NCI-H446 treated with DMSO at 0.1 percent for 48 hours (cell line): ENCODE data around the gene DLG2.

ENCODE experiments used
- DNase-seq: peaks from one replicate; lab custom pipeline; 2025; lab: John Stamatoyannopoulos, UW

Gene DLG2

DNA sequence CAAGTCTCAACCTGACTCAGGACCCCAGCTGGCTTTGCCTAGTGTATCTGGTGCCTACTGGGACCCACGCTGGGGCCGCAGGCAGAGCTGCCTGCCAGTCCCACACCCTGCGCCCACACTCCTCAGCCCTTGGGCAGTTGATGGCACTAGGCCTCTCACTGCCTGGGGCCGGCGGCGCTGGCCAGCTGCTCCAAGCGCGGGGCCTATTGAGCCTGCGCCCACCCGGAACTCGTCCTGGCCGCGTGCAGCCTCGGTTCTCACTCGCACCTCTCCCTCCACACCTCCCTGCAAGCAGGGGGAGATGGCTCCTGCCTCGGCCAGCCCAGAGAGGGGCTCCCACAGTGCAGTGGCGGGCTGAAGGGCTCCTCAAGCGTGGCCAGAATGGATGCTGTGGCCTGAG, 1432.4 kb downstream of the DLG2 start:
- DNase-seq, result no peak

DNA sequence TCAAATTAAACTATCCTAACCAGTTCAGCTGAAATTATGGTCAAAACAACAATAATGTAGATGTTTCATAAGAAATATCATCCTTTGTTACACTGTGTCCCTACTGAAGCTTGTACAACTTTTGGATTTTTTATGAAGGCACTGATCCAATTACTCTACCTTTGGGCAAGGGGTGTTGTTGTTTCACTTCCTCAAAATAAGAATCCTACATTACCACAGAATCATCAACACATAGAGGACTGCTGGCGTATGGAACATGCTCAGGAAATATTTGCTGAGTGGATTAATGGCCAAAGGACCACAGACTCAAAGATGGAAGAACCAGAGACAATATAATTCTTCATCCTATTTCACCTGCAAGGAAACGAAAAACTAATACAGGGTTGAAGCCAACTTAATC, 1433.4 kb downstream of the DLG2 start:
- DNase-seq, result no peak

GRCh38 chr11:84188521-84188920, 1438.6 kb downstream of the DLG2 start:
- DNase-seq, result no peak

DNA sequence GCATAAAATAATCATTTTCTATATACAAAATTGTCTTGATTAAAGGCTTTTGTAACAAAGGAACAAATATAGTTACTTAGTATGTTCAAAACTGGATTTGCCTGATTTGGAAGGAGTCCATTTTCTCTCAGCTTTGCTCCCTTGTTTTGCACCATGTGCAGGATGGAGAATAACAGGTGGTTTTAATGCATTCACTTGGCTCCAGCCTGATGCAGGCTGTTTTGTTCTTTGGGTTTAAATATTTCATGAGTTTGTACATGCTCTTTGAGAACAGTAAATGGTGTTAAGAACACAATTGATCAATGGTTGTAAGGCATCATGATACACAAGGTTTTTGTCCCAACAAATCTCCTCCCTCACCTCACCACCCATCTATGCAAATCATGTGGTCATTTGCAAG, 1454.1 kb downstream of the DLG2 start:
- no peak for DNase-seq

DNA sequence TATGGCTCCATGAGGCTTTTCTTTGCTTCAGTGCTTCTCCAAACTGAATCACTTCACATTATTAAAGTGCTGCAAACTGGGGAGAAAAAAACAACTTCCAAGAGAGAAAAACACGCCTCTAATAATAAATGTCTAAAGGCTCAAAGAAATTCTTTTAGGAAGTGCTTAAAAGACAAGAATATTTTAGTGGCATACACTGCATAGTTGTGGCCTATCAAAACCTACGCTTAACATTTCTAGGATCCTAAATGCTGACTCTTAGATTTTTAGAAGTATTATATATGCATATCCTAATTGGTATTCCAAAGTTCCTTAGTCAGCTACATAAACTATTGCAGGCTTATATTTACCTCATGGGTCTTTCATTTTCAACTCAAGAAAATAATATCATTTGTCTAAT, 1462.0 kb downstream of the DLG2 start:
- no peak for DNase-seq

- DNase-seq, result peak; percentile 22
These were observed 1462.4 kb downstream of the DLG2 start for GRCh38 chr11:84164728-84165127.

DNA sequence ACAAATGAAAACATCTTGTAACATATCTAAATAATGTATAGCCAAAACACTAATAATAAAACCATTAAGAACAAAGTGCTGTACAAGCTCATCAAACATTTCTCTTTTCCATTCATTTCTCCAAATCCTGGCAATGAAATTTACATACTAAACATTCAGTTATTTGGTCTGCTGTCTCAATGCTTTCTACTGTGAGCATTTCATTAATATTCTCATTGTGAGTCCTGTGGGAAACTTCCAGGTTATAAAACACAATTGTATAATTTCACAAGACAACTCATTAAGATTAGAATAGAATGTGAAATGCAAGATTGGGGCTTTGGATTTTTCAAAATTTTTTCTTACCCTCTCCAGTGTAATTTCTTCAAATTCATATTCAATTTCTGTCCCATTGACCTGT, 1464.0 kb downstream of the DLG2 start:
- DNase-seq, result no peak

- DNase-seq, result no peak
These were observed 1469.5 kb downstream of the DLG2 start for GRCh38 chr11:84157639-84158038.

GRCh38 chr11:84146826-84147225, 1480.3 kb downstream of the DLG2 start:
- DNase-seq, result no peak

- DNase-seq, result no peak
These were observed 1481.4 kb downstream of the DLG2 start for GRCh38 chr11:84145616-84146185.

GRCh38 chr11:84144531-84144930, 1482.6 kb downstream of the DLG2 start:
- DNase-seq, result no peak

GRCh38 chr11:84142411-84142810, 1484.7 kb downstream of the DLG2 start:
- no peak for DNase-seq

GRCh38 chr11:84140386-84141169, 1486.6 kb downstream of the DLG2 start:
- no peak for DNase-seq

DNA sequence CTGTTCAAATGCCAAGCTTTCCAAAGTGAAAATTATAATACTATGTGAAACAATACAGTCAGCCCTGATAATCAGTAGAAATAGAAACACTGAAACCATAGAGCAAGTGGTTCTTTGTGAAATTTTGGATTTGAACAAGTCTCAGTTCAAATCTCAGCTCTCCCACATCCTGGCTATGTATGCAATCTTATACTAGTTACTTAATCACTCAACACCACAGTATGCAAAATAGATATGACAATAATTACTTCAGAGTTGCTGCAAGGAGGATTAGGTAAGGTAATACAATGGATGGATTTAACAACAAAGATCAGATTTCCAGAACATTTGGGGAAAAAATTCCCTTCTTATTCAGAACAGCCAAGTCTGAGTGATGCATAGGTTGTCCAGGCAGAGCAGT, 1489.2 kb downstream of the DLG2 start:
- DNase-seq, result no peak

DNA sequence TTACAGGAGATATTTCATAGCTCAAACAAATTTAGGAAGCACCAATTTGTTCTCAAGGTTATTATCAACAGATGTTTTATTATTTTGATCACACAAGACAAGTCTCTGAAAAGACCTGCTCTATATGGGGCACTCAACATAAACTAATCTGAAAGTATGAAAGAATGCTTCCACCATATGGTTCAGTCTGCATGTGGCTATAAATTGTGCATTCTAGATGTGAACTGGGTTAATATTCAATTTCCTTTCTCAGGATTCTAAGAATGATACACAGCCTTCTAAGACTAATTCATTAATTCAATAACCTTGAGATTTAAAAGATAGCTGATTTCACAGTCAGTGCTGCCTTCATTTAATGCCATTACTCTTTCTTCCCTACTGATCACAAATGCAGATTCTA, 1489.6 kb downstream of the DLG2 start:
- DNase-seq, result no peak

DNA sequence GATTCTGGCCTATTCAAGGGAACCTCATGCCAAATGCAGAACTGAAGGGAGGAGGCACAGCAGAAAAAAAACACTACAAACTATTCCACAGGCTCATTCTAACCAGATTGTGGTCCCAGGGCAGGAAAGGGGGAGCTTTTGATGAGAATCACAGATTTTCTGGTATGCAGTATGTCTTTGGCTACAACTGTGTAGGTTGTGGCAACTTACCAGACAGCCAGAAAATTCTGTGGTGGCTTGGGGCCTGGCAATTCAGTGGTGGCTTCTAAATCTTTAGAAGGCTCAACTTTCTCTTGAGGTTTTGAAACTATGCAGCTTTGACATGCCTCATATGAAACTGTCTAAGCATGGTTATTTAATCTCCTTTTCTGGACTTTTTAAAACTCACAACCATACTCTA, 1490.2 kb downstream of the DLG2 start:
- no peak for DNase-seq

DNA sequence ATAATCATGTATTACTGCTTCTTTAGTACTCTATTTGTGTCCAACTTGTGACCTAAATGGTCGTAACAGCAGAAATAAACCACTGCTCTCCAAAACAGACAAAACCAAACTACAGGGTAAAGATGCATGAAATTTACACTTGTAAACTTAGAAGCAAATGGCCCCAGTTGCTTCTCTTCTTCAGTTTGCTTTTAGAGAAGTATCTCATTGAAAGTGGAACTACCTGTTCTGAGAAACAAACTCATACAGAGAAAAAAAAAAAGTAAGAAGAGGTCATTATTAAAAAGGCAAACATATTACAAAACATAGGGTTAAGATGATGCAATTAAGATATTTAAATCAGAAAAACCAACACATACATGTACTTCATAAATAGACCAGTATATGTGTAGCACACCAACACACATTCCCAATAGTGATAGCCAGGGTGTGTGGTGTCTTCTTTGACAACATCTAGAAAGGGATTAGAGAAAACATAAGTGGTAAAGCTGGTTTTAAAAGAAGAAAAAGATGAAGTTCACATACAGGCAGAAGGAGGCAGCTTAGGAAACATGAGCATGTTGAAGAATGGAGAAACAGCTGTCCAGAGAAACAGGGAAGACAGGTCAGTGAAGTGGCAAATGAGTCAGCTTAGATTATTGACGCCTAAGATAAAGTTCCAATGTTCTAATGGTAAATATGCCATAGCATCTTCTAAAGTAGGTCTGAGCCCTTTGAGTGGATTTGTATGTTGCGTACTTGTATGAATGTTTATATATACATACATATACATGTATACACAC, 1496.3 kb downstream of the DLG2 start:
- DNase-seq, result no peak

DNA sequence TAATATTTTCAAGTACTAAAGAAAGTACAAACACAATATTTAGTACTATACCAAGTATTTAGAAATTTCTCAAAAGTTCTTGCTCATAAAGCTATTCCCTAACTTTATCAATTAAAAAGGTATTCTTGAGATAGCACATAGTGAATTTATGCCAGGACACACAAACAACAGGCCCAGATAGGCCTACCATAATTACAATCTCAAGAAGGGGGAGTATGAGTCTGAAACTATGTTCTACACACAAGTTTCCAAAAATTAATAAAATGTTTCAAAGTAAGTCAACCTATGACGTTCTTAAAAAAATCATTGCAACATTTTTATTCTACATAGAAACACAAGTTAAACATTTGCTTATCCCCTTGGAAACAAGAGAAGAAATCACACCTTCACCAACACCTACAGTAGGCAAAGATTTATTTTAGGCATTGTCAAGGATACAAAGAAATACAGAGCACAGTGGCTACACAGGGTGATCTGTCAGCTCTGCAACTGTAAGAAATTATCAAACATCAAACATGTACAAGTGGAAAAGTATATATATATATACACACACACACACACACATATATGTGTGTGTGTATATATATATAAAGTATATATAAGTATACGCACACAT, 1497.1 kb downstream of the DLG2 start:
- DNase-seq, result no peak

GRCh38 chr11:84128840-84129239, 1498.3 kb downstream of the DLG2 start:
- DNase-seq, result no peak

GRCh38 chr11:84117394-84117793, 1509.8 kb downstream of the DLG2 start:
- DNase-seq, result no peak

DNA sequence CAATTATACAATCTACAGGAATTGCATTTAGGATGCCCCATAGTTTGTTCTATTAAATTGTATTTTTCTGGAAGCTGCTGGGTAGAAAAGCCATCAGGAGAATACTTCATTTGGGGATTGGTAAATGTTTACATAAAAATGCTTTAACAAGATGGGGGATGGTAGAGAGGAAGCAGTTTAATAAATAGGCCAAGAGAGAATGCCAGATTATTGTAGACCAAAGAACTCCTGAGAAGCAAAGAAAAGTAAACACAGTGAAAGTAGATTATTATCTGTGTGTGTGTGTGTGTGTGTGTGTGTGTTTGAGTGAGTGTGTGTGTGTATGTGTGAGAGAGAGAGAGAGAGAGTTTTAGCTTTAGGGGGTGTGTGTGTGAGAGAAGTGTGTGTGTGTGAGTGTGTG, 1520.6 kb downstream of the DLG2 start:
- no peak for DNase-seq

- DNase-seq, result no peak
These were observed 1522.0 kb downstream of the DLG2 start for GRCh38 chr11:84105148-84105547.

DNA sequence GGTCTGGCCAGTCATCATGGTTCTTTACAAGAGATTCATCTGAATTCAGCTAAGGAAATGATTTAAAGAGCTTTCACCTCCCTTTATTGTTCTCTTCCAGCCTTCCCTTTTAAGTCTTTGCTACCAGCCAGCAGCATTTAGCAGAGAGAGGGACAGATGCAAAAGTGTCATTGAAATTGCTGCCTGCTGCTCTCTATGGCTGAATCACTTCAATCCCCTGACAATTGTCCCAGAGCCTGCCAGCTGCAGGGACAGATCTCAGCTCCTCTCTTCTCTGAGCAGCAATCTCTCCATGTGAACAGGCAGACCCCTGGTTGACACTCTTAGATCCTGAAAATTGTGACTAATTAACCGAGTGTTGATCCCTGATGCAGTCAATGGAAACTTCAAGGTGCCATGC, 1524.0 kb downstream of the DLG2 start:
- DNase-seq, result no peak
